HG03159 (cell line): ENCODE measurements around the gene SLC2A8.

Experiments
- ATAC-seq: cut with Tn5 transposase; IDR thresholded peaks from one replicate; pipeline ENCODE4 v1.9.1; 2021; ENCODE audit warnings: mild to moderate bottlenecking, moderate library complexity; ENCODE audit not compliant: unreplicated experiment

Gene SLC2A8, protein sequence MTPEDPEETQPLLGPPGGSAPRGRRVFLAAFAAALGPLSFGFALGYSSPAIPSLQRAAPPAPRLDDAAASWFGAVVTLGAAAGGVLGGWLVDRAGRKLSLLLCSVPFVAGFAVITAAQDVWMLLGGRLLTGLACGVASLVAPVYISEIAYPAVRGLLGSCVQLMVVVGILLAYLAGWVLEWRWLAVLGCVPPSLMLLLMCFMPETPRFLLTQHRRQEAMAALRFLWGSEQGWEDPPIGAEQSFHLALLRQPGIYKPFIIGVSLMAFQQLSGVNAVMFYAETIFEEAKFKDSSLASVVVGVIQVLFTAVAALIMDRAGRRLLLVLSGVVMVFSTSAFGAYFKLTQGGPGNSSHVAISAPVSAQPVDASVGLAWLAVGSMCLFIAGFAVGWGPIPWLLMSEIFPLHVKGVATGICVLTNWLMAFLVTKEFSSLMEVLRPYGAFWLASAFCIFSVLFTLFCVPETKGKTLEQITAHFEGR

DNA sequence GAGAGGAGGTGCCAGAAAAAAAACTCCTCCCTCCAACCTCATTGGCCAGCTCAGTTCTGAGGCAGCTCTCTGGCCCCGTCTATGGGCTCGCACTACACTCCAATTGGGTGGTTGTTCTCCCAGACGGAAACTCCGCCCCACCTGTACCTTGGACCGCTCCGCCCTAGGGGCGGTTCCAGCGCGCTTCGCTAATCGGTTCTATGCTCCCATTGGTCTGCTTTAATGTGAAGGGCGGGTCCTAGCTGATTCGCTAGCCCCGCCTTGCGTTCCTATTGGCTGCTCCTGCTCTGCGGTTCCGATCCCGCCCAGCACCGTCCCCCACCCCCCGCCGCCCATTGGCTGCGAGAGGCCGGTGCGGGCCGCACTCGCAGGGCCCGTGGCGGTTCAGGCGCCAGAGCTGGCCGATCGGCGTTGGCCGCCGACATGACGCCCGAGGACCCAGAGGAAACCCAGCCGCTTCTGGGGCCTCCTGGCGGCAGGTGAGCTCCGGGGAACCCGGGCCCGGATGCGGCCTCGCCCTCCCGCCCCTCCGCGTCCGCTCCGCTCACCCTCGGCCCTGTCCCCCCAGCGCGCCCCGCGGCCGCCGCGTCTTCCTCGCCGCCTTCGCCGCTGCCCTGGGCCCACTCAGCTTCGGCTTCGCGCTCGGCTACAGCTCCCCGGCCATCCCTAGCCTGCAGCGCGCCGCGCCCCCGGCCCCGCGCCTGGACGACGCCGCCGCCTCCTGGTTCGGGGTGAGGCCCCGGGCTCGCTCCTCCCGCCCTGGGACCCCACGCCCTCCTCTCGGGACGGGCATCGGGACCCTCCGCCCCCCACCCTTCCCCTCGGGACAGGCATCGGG is at the start of gene SLC2A8:
Gene SLC2A8, plus strand, starts transcription at position 362 of the 838 bp plus-strand sequence. Its CDS starts 62 bp downstream, at position 424.
- ATAC-seq = peak; percentile 96

DNA sequence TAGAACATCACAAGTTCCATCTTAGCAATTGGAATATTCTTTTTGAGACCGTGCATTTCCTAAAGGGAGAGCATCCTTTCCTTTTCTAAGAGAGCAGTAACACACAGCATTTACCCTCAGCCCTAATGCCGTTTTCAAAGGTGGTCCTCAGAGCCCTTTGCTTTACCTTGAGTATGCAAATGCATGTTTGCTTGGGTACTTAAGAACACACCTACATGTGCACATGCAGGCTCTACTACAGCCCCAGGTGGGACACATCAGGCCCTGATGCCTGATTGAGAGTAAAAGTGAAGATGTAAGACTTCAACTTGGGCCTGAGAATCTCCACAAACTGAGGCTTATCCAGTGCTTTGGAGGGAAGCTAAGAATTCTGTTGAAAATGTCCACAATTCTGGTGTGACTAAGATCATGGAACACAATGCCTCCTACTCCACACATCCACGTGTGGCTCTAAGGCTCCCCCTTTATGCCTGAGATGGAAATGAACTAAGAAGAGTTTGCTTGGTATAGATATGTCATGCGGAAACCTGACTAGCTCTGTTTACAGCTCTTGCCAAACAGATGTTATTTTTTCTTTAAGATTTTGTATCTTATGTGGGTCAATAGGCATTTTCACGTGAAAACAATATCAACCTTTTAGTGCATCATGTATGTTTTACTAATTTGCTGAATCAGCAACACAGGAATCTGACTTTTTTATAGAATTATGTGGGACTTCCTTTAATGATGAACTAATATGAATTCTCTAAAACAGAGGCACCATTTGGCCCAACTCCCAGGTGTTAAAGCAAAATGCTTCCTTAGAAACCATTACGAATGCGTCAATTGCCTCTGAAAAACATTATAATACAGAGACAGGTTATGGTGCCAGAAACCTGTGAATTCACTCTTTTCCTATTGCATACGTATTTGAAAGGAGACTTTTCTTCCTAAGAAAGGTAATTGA is 48.9 kb upstream of the SLC2A8 start:
- no peak for ATAC-seq

DNA sequence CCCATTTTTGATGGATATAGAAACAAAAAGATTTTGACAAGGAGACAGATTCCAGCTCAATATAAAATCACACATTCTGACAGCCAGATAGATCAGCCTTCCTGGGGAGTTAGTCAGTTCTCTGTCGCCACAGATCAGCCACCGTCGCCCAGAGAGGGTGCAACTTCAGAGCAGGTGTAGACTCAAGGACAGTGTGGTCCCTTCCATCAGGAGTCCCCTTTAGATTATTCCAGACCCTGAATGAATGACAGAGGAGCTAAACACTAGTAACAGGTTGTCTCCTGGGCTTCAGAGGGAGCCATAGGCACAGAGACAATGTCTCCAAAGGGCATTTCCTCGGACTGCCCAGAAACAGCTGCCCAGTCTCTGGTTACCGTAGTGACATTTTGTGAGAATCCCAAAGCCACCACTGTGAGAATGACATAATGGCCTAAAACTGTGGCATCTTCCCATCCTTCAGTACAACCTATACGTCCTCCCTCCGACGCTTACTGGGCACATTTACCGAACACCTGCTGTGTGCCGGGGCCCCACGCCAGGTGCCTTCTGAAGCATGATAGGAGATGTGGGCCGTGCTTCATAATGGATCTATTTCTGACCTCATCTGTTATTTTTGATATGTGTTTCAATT is 47.4 kb upstream of the SLC2A8 start:
- ATAC-seq = no peak

DNA sequence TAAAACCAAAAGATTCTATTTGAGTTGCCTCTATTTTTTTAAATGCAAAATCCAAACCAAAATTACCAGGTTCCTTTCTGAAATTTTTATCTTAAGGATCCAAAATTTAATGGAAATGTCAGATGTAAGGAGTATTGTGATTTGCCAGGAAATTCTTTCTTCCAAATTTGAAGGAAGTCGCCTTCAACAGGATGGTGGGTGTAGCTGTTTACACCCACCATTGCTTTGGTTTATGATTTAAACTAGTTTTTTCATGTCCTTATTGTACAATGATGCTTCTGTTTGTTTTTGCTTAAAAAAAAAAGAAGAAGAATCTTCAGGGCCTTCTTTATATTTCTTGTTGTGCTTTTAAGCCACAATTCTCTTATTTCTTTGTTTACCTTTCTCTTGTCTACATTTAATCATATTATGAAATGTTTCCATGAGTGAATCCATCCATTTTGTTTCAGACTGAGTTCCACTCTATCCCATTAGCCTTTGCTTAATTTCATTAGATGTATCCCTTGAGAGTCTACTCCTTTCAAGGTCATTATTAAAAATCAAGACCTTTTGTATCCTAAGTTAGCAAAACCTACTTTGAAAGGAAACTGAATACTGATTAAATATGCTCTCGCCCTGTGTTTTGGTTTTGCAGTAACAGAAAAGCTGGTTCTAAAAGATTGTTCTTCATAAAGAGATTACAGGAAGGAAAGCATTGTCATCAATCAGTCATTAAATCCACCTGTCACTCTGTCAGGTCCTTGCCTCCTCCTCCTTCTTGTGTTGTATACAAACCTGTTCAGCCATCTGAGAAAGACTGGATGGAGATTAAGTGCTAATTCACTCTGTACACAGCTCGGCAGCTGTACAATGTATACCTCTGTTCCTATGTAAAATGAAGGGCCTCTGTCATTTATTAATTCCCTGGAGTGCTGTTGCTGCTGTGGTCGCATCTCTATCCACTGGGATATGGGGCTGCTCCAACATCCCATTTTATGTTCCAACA is 45.5 kb upstream of the SLC2A8 start:
- ATAC-seq = no peak

DNA sequence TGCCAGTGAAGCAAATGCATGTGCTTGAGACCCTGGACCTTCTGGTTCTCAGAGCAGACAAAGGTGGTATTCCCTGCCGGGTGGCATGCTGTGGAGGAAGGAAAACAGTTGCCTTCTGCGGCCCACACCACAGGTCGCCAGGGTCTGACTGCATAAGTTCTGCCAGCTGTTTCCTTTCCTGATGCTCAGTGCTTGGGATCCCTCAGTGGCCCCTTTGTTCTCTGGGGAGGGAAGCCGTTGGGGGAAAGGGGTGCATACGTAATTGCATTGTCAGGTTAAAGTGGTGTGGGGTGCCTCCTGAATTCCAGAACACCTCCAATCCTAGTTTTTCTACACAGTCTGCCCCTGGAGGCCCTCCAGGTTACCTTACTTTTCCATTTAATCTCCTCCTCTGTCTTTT is 43.1 kb upstream of the SLC2A8 start:
- ATAC-seq = no peak

DNA sequence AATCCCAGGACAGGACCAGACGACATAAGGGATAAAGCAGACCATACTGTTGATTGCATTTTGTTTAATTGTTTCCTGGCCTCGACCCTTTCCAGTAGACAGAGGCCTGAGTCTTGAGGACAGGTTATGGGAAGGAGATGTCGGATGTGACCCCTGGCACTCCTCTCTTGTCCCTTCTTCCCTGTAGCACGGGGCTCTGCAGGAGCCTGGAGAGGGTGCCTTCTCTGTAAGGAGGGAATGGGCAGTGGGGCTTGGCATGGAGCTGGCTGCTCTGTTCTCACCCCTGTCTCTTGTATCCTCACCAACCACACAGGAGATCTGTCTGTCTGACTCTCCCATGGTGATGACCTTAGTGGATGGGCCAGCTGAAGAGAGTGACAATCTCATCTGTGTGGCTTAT is 40.1 kb upstream of the SLC2A8 start:
- ATAC-seq = no peak

DNA sequence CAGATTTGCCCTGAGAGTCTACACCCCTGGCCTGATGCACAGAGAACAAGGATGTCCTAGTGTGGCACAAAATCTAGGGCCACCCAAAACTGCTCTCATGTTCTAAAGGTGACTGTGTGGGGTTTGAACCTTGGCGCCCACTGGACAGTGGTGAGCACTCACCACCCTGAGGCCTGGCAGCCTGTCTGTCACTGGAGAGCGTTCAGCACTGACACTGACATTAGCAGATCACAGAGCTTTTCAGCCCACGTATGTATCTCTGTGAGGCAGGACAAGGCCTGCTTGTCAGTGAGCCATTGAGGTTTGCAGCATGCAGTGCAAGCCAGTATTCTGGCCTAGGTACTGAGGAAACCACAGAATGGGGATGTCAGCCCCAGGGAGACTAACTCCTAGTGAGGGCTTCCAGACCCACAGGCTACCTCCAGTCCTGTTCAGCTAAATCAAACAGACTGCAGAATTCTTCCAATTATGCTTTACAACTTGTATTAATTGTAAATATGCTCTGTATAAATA is 38.9 kb upstream of the SLC2A8 start:
- no peak for ATAC-seq

DNA sequence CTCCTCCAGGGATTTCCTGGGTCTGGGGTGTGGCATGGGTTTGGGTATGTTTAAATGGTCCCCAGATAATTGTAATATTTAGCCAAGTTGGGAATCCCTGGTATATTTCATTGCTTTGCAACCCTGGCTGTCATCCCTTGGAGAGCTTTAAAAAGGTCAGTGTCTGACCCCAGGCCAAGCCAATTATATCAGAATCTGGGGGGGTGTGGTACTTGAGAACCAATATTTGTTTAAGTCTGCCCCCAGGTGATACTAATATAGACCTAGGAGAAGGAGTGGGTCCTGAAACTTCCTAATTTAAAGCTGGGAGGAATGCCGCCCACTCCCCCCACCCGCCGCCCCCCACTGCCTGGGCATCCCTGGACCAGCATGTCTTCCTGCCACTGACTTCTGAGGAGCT is 38.2 kb upstream of the SLC2A8 start:
- no peak for ATAC-seq

DNA sequence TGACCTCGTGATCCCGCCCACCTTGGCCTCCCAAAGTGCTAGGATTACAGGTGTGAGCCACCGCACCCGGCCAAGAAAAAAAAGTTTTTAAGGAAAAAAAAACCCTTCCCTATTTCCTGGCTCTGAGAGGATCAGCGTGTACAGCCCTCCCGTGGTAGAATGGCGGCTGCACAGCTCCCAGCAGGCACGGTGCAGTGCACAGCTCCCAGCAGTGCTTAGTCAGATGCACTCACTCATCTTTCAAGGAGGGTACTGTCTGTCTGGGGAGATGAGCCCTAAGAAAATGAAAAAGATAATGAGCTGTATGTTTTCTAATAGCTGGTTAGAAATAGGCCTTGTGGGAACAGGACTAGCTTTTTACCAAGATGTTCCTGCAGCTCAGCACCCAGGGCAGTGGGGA is 36.7 kb upstream of the SLC2A8 start:
- ATAC-seq = no peak

DNA sequence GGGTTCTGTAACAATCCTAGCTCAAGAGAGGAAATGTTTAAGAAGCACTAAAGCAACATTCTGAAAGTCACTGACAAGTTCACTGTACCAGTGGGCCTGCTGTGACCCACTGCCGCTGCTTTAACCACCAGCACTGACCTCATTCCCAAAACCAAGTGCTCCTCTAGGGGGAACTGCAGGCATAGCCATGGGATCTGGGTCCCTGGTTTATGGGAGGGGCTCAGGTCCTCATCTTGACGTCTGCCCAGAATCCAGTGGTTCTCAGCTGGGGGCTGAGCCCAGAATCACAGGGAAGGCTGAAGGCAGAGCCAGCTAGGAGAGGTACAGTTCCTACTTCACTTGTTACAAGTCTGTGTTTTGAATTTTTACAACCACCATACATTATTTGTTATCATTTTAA is 36.1 kb upstream of the SLC2A8 start:
- no peak for ATAC-seq

DNA sequence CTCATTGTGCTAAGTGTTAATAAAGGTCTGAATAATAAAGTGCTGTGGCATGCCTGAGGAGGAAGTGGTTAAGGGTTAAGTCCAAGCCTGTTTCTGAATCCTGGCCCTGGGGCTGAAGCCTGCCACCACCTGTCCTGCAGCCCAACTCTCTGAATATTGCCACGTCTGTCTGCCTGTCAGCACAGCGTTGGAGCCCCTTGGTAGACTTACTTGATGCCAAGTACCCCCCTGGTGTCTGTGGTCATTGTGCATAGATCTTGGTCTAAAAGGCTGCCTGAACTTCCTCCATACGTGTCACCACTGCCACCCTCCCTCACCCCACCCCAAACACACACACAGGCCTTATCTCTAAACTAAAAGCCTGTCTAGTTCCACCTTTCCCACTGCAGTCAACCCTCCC is 35.4 kb upstream of the SLC2A8 start:
- no peak for ATAC-seq

DNA sequence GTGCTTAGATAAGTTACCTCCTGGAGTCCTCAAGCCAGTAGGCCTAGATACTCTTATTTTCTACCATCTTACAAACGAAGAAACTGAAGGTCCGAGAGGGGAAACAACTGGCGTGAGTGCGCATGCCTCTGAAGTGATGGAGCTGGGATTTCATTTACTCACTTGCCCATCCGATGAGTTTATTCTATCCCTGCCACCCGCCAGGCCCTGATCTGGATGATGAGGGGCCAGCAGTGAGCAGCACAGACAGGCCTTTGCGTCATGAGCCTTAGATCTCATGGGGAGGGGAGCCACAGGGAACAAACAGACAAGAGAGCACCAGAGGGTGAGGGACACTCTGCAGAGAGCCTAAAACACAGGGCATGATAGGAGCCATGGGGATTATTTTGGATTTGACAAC is 34.1 kb upstream of the SLC2A8 start:
- no peak for ATAC-seq

DNA sequence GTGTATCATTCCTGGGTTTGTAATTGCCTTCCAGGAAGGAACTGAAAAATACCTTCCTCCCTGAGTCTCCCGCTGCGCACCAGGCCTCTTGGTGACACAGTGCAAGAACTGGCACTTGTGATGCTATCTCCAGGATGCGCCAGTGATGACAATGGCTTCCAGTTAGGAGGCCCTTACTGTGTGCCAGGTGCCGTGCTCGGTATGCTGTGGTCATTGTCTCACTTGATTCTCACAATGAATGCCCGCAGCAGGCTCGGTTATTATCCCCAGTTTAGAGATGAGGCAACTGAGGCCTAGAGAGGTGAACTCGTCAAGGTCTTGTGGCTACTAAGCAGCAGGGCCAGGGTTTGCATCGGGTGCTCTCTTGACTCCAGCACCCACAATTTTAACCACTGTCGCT is 31.5 kb upstream of the SLC2A8 start:
- ATAC-seq = no peak

DNA sequence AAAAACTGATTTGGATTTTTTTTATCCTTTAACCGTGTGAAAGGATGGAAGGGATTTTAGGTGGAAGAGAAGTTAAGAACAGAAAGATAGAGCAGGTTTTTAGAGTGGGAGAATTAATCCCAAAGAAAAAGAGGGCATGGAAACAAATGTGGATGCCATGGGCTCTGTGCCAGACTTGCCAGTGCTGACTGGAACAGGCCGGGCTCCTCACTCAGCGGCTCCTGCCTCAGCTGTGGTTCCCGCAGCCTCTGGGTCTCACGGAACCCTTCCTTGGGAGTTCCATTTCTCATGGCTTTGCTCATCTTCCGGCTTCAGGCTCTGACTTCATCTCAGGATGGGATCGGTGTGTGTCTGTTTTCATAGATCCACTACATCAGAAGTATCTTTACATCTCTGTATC is 30.4 kb upstream of the SLC2A8 start:
- ATAC-seq = no peak

DNA sequence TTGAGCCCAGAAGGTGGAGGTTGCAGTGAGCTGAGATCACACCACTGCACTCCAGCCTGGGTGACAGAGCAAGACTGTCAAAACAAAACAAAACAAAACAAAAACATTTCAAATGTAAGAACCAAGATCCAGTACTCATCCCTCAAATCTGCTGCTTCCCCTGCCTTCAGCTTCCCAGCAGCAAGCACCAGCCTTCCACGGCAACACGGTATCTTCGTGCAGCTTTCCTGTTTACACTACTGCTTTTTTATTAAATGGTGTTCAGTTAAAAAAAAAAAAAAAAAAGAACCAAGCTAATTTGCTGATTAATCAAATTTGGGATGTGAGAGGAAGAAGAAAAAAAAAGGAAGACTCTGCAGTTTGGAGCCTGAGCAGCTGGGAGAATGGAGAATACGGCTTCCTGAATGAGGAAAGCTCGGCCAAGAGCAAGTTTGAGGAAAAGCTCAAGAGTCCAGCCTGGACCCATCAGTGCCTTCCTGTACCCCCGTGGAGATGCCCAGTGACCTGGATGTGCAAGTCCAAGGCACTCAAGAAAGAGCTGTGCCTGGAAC is 28.0 kb upstream of the SLC2A8 start:
- no peak for ATAC-seq

DNA sequence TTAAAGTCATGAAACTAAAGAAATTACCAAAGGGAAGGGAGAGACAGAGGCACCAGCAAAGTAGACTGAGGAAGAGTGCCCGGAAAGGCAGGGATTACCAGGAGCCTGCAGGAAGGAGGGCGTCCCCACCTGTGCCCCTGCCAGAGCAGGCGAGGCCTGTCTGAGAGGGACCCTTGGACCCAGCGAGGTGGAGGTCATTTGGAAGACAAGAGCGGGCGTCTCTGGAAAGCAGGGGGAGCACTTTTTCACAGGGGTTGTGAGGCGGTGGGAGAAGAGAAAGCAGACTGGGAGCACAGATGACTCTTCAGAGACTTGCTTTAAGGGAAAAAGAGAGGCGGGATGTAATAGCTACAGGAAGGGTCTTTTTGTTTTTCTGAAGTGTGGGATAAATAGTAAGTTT is 27.5 kb upstream of the SLC2A8 start:
- no peak for ATAC-seq

DNA sequence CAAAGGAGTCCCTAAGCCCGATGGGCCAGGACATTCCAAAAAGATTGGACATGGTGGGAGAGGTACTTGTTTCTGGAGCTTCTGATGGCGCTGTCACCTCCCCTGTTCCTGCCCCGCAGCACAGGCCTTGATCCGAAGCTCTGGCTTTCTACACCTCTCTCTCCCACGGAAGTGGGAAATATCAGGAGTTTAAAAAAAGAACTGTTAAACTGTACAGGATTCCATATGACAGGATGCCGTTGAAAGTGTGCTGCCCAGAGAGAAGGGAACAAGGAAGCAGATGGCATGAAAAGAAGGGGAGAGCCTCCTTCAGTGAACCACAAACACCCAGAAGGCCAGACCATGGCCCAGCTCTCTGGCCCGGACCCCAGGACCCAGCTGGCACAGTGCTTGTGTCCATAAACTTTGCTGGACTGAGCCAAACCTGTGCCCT is 26.8 kb upstream of the SLC2A8 start:
- ATAC-seq = no peak
